H1 (cell line): Measurements from ENCODE around the gene GADD45GIP1. TPM values are rescaled to one million over a fixed set of nuclear protein-coding genes. Genes with fewer than 3 reads are reported as not detected.
A peak's percentile ranks its signal among the peaks of the same experiment; 100 is the strongest.

Experiments
- BCL11A ChIP-seq, 2 experiments: IDR thresholded peaks; one replicate each; pipeline ENCODE4 v1.6.1; 2011; ENCODE audit warnings: low read depth in 2 of 2, low read length in 2 of 2, mild to moderate bottlenecking in 2 of 2
- BRCA1 ChIP-seq: IDR thresholded peaks from 2 replicates; pipeline ENCODE4 v1.6.1; 2012; ENCODE audit warnings: low read depth, low read length, improper control_type of control experiment
- CHD7 ChIP-seq: fragments of 300-600 bp; sonication (generic); IDR thresholded peaks from 2 replicates; pipeline ENCODE4 v1.7.1; 2012; ENCODE audit warnings: low read length, moderate library complexity, mild to moderate bottlenecking, inconsistent platforms; ENCODE audit not compliant: insufficient replicate concordance
- HDAC2 ChIP-seq, 2 experiments: fragments of 300-600 bp in 1 of 2; sonication (generic) in 1 of 2; IDR thresholded peaks; 2 replicates each; pipeline ENCODE4 v1.6.1; 2011 to 2012; ENCODE audit warnings: low read depth in 2 of 2, low read length in 2 of 2, mild to moderate bottlenecking in 2 of 2, moderate library complexity in 2 of 2, borderline replicate concordance in 1 of 2, inconsistent platforms in 1 of 2
- KDM1A ChIP-seq: fragments of 200-600, 300-600 bp; sonication (generic); IDR thresholded peaks from 2 replicates; pipeline ENCODE4 v1.7.1; 2016; ENCODE audit warnings: mild to moderate bottlenecking, low read length, borderline replicate concordance
- MAX ChIP-seq: IDR thresholded peaks from 2 replicates; pipeline ENCODE4 v1.6.1; 2012; ENCODE audit warnings: inconsistent platforms
- POLR2AphosphoS5 ChIP-seq: IDR thresholded peaks from 2 replicates; pipeline ENCODE4 v1.6.1; 2011; ENCODE audit warnings: low read depth, low read length
- USF2 ChIP-seq: IDR thresholded peaks from 2 replicates; pipeline ENCODE4 v1.6.1; 2011; ENCODE audit warnings: low read length, improper control_type of control experiment
- polyA plus RNA-seq, 7 experiments: library from polyadenylated mRNA; depleted of rRNA in 3 of 7; stranded (reverse) in 5 of 7; unstranded in 2 of 7; fragments of >200 nt in 5 of 7; fragments of 200-250 nt in 2 of 7; gene quantifications; 1 replicate in 5 of 7; 2 replicates in 1 of 7; 4 replicates in 1 of 7; pipeline versions ENCODE4 v1.2.1 to v1.2.3, GENCODE V29; 2011 to 2013; ENCODE audit warnings: missing spikeins in 2 of 7, mixed read lengths in 2 of 7
- total RNA-seq: library from RNA; stranded (reverse); fragmentation: NEBNext Ultra II Directional; extraction: Animal tissue kit (Norgen Biotek cat#: 25700); gene quantifications from 2 replicates; pipeline ENCODE4 v1.2.1, GENCODE V29; 2021

Gene GADD45GIP1
- total and polyA plus RNA-seq, 2 of the 8 experiments (the other 6 are each of a cell fraction or from before 2014, with no cell fraction given) = 42.2 to 42.6 TPM

- TF ChIP-seq USF2 (peak; percentile 75), HDAC2 (IDR thresholded peaks at IDR 0.05; ENCODE audit: borderline replicate concordance in 1 of 2, low read depth in 2 of 2, low read length in 2 of 2) (peak; percentile 98 to 100), KDM1A (peak; percentile 94), POLR2AphosphoS5 (peak; percentile 92), MAX (peak; percentile 24), BRCA1 (no peak), BCL11A (IDR thresholded peaks at IDR 0.05; ENCODE audit: low read depth in 2 of 2, low read length in 2 of 2) (no peak), CHD7 (no peak)
These were observed 18.9 kb downstream of the GADD45GIP1 start, which contains the start of gene CALR (continued) for GRCh38 chr19:12937927-12938778.
